ENCODE results near the gene OR10H5.
"Not testable (repeated sequence)": the region's sequence is repeated elsewhere in the genome, so short reads cannot be mapped to it uniquely, and the experiment has no call there.

DNA sequence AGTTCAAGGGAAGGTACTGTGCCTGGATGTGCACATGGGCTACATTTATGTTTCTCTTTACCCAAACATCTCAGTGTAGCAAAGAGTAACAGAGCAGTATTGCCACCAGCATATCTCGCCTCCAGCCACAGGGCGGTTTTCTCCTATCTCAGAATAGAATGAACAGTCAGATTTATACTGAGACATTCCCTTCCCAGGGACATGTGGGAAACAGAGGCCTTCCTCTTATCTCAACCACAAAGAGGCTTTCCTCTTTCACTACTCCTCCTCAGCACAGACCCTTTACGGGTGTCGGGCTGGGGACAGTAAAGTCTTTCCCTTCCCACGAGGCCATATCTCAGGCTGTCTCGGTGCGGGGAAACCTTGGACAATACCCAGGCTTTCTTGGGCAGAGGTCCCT lies 4.6 kb upstream of the OR10H5 start:
- TF ChIP-seq, protein P1, sequence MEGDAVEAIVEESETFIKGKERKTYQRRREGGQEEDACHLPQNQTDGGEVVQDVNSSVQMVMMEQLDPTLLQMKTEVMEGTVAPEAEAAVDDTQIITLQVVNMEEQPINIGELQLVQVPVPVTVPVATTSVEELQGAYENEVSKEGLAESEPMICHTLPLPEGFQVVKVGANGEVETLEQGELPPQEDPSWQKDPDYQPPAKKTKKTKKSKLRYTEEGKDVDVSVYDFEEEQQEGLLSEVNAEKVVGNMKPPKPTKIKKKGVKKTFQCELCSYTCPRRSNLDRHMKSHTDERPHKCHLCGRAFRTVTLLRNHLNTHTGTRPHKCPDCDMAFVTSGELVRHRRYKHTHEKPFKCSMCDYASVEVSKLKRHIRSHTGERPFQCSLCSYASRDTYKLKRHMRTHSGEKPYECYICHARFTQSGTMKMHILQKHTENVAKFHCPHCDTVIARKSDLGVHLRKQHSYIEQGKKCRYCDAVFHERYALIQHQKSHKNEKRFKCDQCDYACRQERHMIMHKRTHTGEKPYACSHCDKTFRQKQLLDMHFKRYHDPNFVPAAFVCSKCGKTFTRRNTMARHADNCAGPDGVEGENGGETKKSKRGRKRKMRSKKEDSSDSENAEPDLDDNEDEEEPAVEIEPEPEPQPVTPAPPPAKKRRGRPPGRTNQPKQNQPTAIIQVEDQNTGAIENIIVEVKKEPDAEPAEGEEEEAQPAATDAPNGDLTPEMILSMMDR (conservative IDR thresholded peaks at IDR 0.05 in 1 of 2, IDR thresholded peaks at IDR 0.05 in 1 of 2; ENCODE audit: extremely low read depth in 1 of 2, insufficient read depth in 1 of 2, low read depth in 1 of 2, low read length in 2 of 2), result not testable (repeated sequence)
- TF ChIP-seq EZH2 (IDR thresholded peaks at IDR 0.05; ENCODE audit: borderline replicate concordance, low read length), result not testable (repeated sequence)
